ENCODE results near the gene PBOV1. TPM values are rescaled to one million over a fixed set of nuclear protein-coding genes. Genes with fewer than 3 reads are reported as not detected.
A peak's percentile ranks its signal among the peaks of the same experiment; 100 is the strongest.
"Not testable (repeated sequence)": the region's sequence is repeated elsewhere in the genome, so short reads cannot be mapped to it uniquely, and the experiment has no call there.

The PBOV1 gene
- total and polyA plus RNA-seq, 5 donors, result not detected

DNA sequence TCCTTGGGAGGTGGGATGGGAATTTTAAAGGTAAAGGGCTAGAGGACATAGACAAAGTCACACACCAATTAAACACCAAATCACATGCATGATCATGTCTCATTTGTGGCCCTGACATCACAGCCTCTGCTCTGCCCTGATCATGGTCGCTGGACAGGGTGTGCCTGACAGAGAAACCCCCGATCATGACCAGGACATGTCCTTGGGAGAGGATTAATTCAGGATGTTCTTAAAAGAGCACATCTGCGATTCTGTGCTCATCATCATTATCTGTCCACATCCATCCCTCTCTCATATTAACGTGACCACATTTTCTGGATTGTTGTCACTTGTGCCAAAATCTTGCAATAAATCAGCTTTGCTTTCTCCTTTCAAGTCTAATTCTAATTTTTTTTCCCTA lies 7.7 kb upstream of the PBOV1 start:
- intact Hi-C loops (cut with DNase I), result no loop called here
- Histone ChIP-seq H3K9me3 (ENCODE audit: control insufficient read depth, low read length) (no peaks in the 10 kb centered on the region), H3K4me1 (ENCODE audit: control insufficient read depth, insufficient read depth, low read length) (no peaks in the 10 kb centered on the region), H3K27me3 (ENCODE audit: control insufficient read depth, insufficient read depth) (no peaks in the 10 kb centered on the region), H3K4me3 (ENCODE audit: low read length) (no peak overlapping the region), H3K27ac (ENCODE audit: low read length) (no peak overlapping the region)
- WGBS, result 84% methylated on average over 4 of the region's 4 CpGs
- ATAC-seq (no peak), DNase-seq (no peak)

DNA sequence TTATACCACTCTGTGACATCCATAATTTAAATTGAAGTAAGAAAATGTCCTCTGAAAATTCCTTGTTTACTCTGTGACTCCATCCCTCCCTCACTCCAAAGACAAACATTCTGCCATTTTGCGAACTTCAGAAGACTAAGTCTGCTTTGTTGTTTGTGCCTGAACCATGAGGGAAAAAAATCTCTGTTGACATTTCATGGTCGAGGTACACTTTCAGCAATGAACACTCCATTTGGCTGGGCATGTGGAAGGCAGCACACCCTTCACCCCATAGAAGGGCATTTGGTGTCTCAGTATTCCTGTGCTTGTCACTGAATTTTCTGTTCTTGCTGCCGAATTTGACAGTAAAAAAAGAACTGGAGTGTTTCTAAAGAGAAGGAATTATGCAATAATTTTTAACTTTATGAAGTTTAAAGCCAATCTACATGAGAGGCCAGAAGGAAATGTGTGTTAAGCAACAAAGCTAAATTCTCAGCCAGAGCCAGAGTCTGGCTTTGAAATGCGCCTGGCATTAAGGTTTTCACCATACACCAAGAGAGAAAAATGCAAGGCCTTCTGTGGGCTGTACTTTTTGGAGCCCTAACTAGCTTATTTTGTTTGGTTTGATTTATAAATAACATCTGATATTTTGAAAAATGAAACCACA lies 4.7 kb upstream of the PBOV1 start:
- DNase-seq (no peak), ATAC-seq (peak in 1 of 2 donors; percentile 54)
- 67% methylated on average over 4 of the region's 4 CpGs for WGBS
- no peaks in the 10 kb centered on the region for H3K4me1 ChIP-seq (ENCODE audit: control insufficient read depth, insufficient read depth, low read length)
- no peaks in the 10 kb centered on the region for H3K9me3 ChIP-seq (ENCODE audit: control insufficient read depth, low read length)
- H3K27me3 ChIP-seq (ENCODE audit: control insufficient read depth, insufficient read depth), result no peaks in the 10 kb centered on the region
- H3K4me3 ChIP-seq (ENCODE audit: low read length), result no peak overlapping the region
- intact Hi-C loops (cut with DNase I), result no loop called here
- no peak overlapping the region for H3K27ac ChIP-seq (ENCODE audit: low read length)

DNA sequence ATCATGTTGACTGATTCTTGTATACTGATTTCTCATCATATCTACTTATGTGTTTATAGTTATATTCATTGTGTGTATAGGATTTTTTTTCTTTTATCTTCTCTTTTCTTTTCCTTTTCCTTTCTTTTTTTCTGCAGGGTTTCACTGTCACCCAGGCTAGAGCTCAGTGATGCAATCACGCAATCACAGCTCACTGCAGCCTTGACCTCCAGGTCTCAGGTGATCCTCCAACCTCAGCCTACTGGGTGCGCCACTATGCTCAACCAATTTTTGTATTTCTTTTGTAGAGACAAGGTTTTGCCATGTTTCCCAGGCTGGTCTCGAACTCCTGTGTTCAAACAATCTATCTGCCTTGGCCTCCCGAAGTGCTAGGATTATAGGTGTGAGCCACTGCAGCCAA lies 1.6 kb upstream of the PBOV1 start:
- no peak for ATAC-seq

DNA sequence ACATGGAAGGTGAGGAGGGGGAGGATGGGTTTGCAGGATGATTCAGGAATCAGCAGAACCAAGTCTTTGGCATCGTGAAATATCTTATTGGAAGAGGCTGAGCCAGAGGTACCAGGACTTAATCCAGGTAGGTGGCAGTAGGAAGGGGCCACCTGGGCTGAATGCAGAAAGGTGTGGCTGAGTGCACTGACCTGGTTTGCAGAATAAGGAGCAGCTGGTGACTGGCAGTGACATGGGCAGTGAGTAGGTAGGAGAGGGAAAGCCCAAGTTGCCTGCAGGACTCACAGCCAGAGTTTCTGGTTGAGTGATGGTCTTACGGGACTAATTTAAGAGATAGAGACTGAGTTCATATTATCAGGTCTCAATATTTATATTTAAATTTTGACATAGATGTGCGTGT lies 1.1 kb upstream of the PBOV1 start:
- H3K4me1 ChIP-seq (ENCODE audit: control insufficient read depth, insufficient read depth, low read length), result no peaks in the 10 kb centered on the region
- H3K4me3 ChIP-seq (ENCODE audit: low read length), result no peak overlapping the region
- no peak for ATAC-seq
- 92% methylated on average over 3 of the region's 3 CpGs for WGBS
- H3K27me3 ChIP-seq (ENCODE audit: control insufficient read depth, insufficient read depth), result no peaks in the 10 kb centered on the region
- no peak overlapping the region for H3K27ac ChIP-seq (ENCODE audit: low read length)
- intact Hi-C loops (cut with DNase I), result no loop called here
- DNase-seq, result no peak
- no peaks in the 10 kb centered on the region for H3K9me3 ChIP-seq (ENCODE audit: control insufficient read depth, low read length)

More for the DNA sequence above, 1.6 kb upstream of the PBOV1 start:
- no peak for DNase-seq
- H3K9me3 ChIP-seq (ENCODE audit: control insufficient read depth, low read length), result no peaks in the 10 kb centered on the region
- no peak overlapping the region for H3K27ac ChIP-seq (ENCODE audit: low read length)
- H3K4me3 ChIP-seq (ENCODE audit: low read length), result no peak overlapping the region
- H3K4me1 ChIP-seq (ENCODE audit: control insufficient read depth, insufficient read depth, low read length), result no peaks in the 10 kb centered on the region
- H3K27me3 ChIP-seq (ENCODE audit: control insufficient read depth, insufficient read depth), result no peaks in the 10 kb centered on the region
- intact Hi-C loops (cut with DNase I), result no loop called here
- 92% methylated on average over 4 of the region's 4 CpGs for WGBS

DNA sequence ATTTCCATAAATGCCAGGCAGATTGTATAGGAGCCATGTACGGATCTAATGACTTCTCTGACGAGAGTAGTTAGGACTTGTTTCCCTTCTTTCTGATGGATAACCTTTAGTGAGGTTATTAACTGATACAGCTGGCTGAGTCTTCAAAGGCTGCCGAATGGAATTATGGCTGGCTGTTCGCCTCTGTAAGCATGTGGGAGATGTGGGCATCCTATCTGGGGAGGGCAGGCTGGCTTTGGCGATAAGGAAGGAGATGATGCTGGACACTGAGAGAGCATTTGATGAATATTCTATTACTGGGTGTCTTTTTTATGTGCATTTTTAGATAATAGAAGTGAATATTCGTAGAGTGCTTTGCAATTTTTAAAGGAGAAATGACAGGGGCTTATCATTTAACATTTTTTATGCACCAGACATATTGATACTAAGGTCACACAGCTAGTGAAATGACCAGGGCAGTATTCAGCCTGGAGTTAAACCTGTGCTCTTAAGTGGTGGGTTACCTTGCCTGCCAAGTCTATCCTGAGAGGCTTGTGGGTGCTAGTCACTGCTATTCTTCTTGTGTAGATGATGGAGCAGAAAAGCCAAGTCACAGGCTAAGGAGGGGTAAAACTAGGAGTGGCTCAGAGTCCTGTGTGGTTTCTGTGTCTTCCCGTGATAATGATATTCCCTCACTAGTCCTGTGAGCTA lies 3.1 kb downstream of the PBOV1 start:
- DNase-seq (no peak), ATAC-seq (no peak)
- intact Hi-C loops (cut with DNase I), result no loop called here
- Histone ChIP-seq H3K27ac (ENCODE audit: low read length) (no peak overlapping the region), H3K27me3 (ENCODE audit: control insufficient read depth, insufficient read depth) (no peaks in the 10 kb centered on the region), H3K4me3 (ENCODE audit: low read length) (no peak overlapping the region), H3K9me3 (ENCODE audit: control insufficient read depth, low read length) (no peaks in the 10 kb centered on the region), H3K4me1 (ENCODE audit: control insufficient read depth, insufficient read depth, low read length) (no peaks in the 10 kb centered on the region)
- WGBS, result 66% methylated on average over 7 of the region's 7 CpGs

DNA sequence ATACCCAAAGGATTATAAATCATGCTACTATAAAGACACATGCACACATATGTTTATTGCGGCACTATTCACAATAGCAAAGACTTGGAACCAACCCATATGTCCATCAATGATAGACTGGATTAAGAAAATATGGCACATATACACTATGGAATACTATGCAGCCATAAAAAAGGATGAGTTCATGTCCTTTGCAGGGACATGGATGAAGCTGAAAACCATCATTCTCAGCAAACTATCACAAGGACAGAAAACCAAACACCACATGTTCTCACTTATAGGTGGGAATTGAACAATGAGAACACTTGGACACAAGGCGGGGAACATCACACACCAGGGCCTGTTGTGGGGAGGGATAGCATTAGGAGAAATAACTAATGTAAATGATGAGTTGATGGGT lies 5.8 kb downstream of the PBOV1 start:
- H3K9me3 ChIP-seq (ENCODE audit: control insufficient read depth, low read length); H3K27me3 ChIP-seq (ENCODE audit: control insufficient read depth, insufficient read depth); H3K4me3 ChIP-seq (ENCODE audit: low read length); H3K4me1 ChIP-seq (ENCODE audit: control insufficient read depth, insufficient read depth, low read length); intact Hi-C loops (cut with DNase I); DNase-seq; ATAC-seq; H3K27ac ChIP-seq (ENCODE audit: low read length): not testable (repeated sequence)
- WGBS, result 97% methylated on average over 2 of the region's 2 CpGs

DNA sequence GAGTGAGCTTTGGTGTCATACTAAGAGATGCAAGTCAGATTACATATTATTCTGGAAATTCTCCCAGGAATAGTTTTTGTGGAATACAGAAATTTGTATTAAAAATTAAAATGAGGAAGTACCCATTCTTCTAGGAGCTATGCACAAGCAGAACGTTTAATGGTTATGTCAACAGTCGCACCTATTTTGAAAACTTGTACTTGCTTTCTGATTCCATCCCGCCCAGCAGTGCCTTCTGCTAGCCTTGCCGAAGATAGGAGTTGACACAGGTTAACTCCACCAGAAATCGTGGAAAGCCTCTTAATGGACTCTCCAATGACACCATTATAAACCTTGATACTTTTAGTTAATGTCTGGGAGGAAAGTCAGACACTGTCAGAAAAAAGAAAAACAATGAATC lies 6.7 kb downstream of the PBOV1 start:
- no peaks in the 10 kb centered on the region for H3K9me3 ChIP-seq (ENCODE audit: control insufficient read depth, low read length)
- H3K27me3 ChIP-seq (ENCODE audit: control insufficient read depth, insufficient read depth), result no peaks in the 10 kb centered on the region
- intact Hi-C loops (cut with DNase I), result no loop called here
- no peak overlapping the region for H3K27ac ChIP-seq (ENCODE audit: low read length)
- no peaks in the 10 kb centered on the region for H3K4me1 ChIP-seq (ENCODE audit: control insufficient read depth, insufficient read depth, low read length)
- 70% methylated on average over 5 of the region's 5 CpGs for WGBS
- H3K4me3 ChIP-seq (ENCODE audit: low read length), result no peak overlapping the region
- no peak for DNase-seq
- ATAC-seq, result no peak

DNA sequence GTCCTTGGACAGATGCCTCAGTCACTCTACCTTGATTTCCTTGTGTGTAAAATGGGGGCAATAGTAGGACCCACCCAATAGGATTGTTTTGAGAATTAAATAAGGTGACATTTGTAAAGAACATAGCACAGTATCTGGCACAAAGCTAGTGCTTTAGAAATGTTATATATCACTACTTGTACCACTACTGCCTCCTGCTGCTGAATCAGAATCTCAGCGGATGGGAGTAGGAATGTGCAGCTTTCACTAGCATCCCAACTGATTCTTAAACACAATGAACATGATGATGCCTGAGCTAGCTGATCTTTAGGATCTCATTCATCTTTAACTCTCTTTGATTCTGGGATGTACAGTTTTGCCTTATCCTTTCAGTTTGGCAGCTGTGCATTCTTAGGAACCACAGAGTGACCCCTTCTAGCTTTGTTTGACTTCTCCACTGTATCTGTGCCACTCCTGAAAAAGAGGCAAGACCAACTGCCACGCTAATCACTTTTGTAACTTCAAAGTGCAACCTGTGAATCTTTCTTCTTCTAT lies 7.2 kb downstream of the PBOV1 start:
- no peak overlapping the region for H3K4me3 ChIP-seq (ENCODE audit: low read length)
- H3K27me3 ChIP-seq (ENCODE audit: control insufficient read depth, insufficient read depth), result no peaks in the 10 kb centered on the region
- intact Hi-C loops (cut with DNase I), result no loop called here
- no peaks in the 10 kb centered on the region for H3K9me3 ChIP-seq (ENCODE audit: control insufficient read depth, low read length)
- DNase-seq (no peak), ATAC-seq (no peak)
- 76% methylated on average over 2 of the region's 2 CpGs for WGBS
- no peaks in the 10 kb centered on the region for H3K4me1 ChIP-seq (ENCODE audit: control insufficient read depth, insufficient read depth, low read length)
- H3K27ac ChIP-seq (ENCODE audit: low read length), result no peak overlapping the region

DNA sequence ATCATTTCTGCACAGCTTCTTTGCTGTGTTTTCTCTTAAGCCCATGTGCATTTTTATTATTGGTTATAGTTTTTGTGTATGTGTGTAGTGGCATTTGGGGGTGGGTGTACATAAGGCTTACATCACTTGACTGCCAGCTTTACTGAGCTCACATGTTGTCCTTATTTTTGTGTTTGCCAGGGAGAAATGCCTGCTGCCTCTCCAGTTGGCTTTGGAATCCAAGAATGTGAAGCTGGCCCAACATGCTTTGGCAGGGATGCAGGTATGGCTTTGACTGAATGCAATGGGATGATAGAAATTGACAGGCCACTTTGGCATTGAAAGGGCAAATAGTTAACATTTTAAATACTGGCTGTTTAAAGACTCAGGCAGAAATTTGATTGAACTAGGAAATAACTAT lies 11.4 kb downstream of the PBOV1 start:
- intact Hi-C loops (cut with DNase I), result no loop called here
- Histone ChIP-seq H3K27ac (ENCODE audit: low read length) (no peak overlapping the region), H3K4me3 (ENCODE audit: low read length) (no peak overlapping the region), H3K27me3 (ENCODE audit: control insufficient read depth, insufficient read depth) (no peaks in the 10 kb centered on the region), H3K9me3 (ENCODE audit: control insufficient read depth, low read length) (no peaks in the 10 kb centered on the region), H3K4me1 (ENCODE audit: control insufficient read depth, insufficient read depth, low read length) (no peaks in the 10 kb centered on the region)
- DNase-seq (no peak), ATAC-seq (peak in 1 of 2 donors; percentile 36)

DNA sequence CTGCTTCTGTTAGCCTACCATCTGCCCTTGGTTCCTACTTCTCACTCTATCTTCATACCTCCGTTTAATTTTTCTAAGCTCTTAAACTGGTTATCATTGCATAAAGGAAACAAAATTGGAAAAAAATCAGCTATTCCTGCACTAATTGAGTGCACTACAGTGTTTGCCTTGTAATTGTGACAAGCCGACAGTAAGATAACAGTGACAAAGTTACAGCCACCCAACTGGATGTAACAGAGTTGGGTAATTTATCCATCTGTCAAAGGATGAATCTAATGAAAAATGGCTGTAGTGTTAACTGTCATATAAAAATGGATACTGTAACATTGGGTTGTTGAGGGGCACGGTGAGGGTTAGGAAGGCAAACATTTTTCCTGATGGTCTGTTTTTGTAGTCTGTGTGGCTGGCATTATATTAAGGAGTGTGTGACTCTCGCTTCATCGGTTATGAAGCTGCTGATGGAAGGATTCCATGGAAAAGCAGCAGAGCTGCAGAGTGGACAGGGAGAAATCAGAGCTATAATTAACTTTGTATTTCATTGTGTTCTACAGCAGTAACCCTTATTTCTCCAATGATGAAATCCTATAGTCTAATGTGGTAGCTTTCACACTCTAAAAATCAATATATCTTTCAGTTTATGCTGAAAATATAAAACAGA lies 12.7 kb downstream of the PBOV1 start:
- H3K4me1 ChIP-seq (ENCODE audit: control insufficient read depth, insufficient read depth, low read length), result no peaks in the 10 kb centered on the region
- intact Hi-C loops (cut with DNase I), result no loop called here
- WGBS, result 49% methylated on average over 5 of the region's 5 CpGs
- ATAC-seq, result peak in 1 of 2 donors; percentile 50
- no peaks in the 10 kb centered on the region for H3K27me3 ChIP-seq (ENCODE audit: control insufficient read depth, insufficient read depth)
- no peak overlapping the region for H3K4me3 ChIP-seq (ENCODE audit: low read length)
- H3K27ac ChIP-seq (ENCODE audit: low read length), result no peak overlapping the region
- no peak for DNase-seq
- H3K9me3 ChIP-seq (ENCODE audit: control insufficient read depth, low read length), result no peaks in the 10 kb centered on the region

DNA sequence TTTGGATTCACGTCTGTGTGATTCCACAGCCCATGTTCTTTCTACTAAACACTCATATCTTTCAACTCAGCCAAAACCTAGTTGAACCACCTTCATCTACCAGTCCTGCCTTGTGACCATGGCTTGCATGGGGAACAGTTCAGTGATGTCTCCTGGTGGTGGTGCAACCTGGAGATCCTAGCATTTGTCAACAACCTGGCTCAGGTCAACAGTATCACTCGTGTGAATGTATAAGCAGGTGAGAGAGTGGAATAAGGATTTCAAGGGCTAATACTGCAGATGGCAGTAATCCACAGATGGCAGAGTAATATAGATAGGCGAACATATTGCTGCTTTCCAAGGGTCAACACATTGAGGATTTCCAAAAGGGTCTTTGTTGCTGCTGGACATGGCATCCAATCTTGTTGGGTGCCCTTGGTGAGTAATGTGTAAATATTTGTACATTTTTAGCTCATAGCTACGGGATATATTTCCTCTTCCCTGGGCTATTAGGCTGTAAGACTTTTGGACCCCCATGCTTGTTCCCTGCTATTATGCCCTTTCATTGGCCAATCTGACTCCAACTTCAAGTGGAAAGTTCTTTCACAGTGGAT lies 13.4 kb downstream of the PBOV1 start:
- no peak overlapping the region for H3K27ac ChIP-seq (ENCODE audit: low read length)
- no peaks in the 10 kb centered on the region for H3K27me3 ChIP-seq (ENCODE audit: control insufficient read depth, insufficient read depth)
- intact Hi-C loops (cut with DNase I), result no loop called here
- no peaks in the 10 kb centered on the region for H3K4me1 ChIP-seq (ENCODE audit: control insufficient read depth, insufficient read depth, low read length)
- H3K9me3 ChIP-seq (ENCODE audit: control insufficient read depth, low read length), result no peaks in the 10 kb centered on the region
- no peak for ATAC-seq
- no peak for DNase-seq
- no peak overlapping the region for H3K4me3 ChIP-seq (ENCODE audit: low read length)
- WGBS, result 90% methylated on average over 4 of the region's 4 CpGs

Data from right cardiac atrium (tissue), 5 donors.